Natural killer cell (primary cell): ENCODE results near the gene GALNT11. TPM values are rescaled to one million over a fixed set of nuclear protein-coding genes. Genes with fewer than 3 reads are reported as not detected.
"Not testable (repeated sequence)": the region's sequence is repeated elsewhere in the genome, so short reads cannot be mapped to it uniquely, and the experiment has no call there.

Source experiments
- ATAC-seq, 3 donors: fragments of 150-1000 bp in 2 of 3; fragments of 200-7000 bp in 1 of 3; cut with Tn5 transposase; 1 replicate in 1 of 3; 2 replicates in 2 of 3; pipeline ENCODE4 v1.10.0; 2021; ENCODE audit warnings: mild to moderate bottlenecking in 2 of 3, moderate library complexity in 2 of 3
- DNase-seq, 2 donors: peaks; one replicate each; pipeline versions ENCODE4 v3.0.0 to v3.0.0-alpha.2; 2013 to 2021; ENCODE audit warnings: mixed read lengths in 1 of 2
- H3K27ac ChIP-seq: one replicate; pipeline ENCODE4 v1.5.1; 2013; ENCODE audit warnings: mild to moderate bottlenecking, low read length
- H3K27me3 ChIP-seq: one replicate; pipeline ENCODE4 v1.6.1; 2013; ENCODE audit warnings: low read length; ENCODE audit not compliant: control insufficient read depth, insufficient read depth
- H3K36me3 ChIP-seq: one replicate; pipeline ENCODE4 v1.6.1; 2013; ENCODE audit warnings: low read length; ENCODE audit not compliant: control insufficient read depth, insufficient read depth
- H3K4me1 ChIP-seq: one replicate; pipeline ENCODE4 v1.6.1; 2013; ENCODE audit warnings: low read length; ENCODE audit not compliant: control insufficient read depth, insufficient read depth
- H3K4me3 ChIP-seq: one replicate; pipeline ENCODE4 v1.5.1; 2013; ENCODE audit warnings: low read length
- H3K9me3 ChIP-seq: one replicate; pipeline ENCODE4 v1.6.1; 2013; ENCODE audit warnings: low read length; ENCODE audit not compliant: control insufficient read depth, insufficient read depth
- H3K27ac Mint-ChIP-seq, 2 donors: one replicate each; pipeline ENCODE4 v1.8.0; 2022; ENCODE audit warnings: mild to moderate bottlenecking in 2 of 2, mixed read lengths in 2 of 2, moderate library complexity in 1 of 2
- H3K27me3 Mint-ChIP-seq, 2 donors: one replicate each; pipeline ENCODE4 v1.8.0; 2022; ENCODE audit warnings: low read depth in 2 of 2, mixed read lengths in 2 of 2
- H3K36me3 Mint-ChIP-seq: one replicate; pipeline ENCODE4 v1.8.0; 2022; ENCODE audit warnings: mixed read lengths
- H3K4me1 Mint-ChIP-seq, 2 donors: one replicate each; pipeline ENCODE4 v1.8.0; 2022; ENCODE audit warnings: mixed read lengths in 2 of 2
- H3K4me3 Mint-ChIP-seq: one replicate; pipeline ENCODE4 v1.8.0; 2022; ENCODE audit warnings: mild to moderate bottlenecking, moderate library complexity, mixed read lengths
- H3K9me3 Mint-ChIP-seq, 2 donors: one replicate each; pipeline ENCODE4 v1.8.0; 2022; ENCODE audit warnings: mixed read lengths in 2 of 2
- CTCF ChIP-seq: fragments of 200-600 bp; IDR thresholded peaks from one replicate; pipeline ENCODE4 v1.8.0; 2022; ENCODE audit warnings: antibody characterized with exemption
- WGBS: methylation state at CpG from one replicate; pipeline ENCODE4 v1.1.7; 2013; ENCODE audit warnings: missing lambda C conversion rate; ENCODE audit not compliant: insufficient coverage; 5-methylcytosine and 5-hydroxymethylcytosine counted together
- intact Hi-C: fragments of 100-400 bp; cut with micrococcal nuclease; formaldehyde crosslinking; loops from one replicate; pipeline ENCODE4 v1.14.2; 2022
- total RNA-seq, 4 donors: library from RNA; stranded (reverse); fragments of 120-200 nt in 1 of 4; gene quantifications; one replicate each; pipeline versions ENCODE4 v1.2.3 to v1.2.4, GENCODE V29; 2013 to 2022

The GALNT11 gene
- total RNA-seq, 3 donors from 2014 or later (not counting 1 experiment from before 2014, with no cell fraction given), result 31.7 to 50.2 (median 44.0) TPM

DNA sequence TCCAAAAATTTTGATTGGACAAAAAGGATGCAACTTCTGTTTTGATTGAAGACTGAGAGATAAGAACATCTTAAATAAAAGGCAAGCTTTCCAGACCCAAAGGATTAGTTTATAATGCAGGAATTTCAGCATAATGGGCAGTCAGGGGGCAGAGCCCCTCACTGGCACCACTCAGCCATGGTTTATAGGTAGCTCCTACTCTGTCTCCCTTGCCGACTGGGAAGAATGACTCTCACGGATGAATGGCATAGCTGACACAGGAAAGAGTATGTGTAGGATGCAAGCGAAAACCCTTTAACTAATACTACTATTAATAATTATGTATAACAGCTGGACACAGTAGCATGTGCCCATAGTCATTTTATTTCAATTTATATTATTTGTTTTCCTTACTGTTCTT is 53.3 kb downstream of the GALNT11 start:
- no peaks in the 10 kb centered on the region for H3K9me3 ChIP-seq
- no peaks in the 10 kb centered on the region for H3K27me3 ChIP-seq
- no peak overlapping the region for H3K27ac ChIP-seq
- peaks cover 48 to 52% of the 10 kb centered on the region in 2 donors for H3K4me1 Mint-ChIP-seq
- intact Hi-C loops, result no loop called here
- no peak overlapping the region for H3K27ac Mint-ChIP-seq
- H3K36me3 Mint-ChIP-seq, result no peaks in the 10 kb centered on the region
- no peak overlapping the region for H3K4me3 ChIP-seq
- ATAC-seq, result no peak
- H3K4me3 Mint-ChIP-seq, result no peak overlapping the region
- H3K36me3 ChIP-seq, result no peaks in the 10 kb centered on the region
- no peaks in the 10 kb centered on the region for H3K27me3 Mint-ChIP-seq
- peaks cover 3% of the 10 kb centered on the region for H3K4me1 ChIP-seq
- WGBS, result 100% methylated on average over 1 of the region's 3 CpGs
- DNase-seq, result no peak
- H3K9me3 Mint-ChIP-seq, result no peaks in the 10 kb centered on the region
- no peak for TF ChIP-seq CTCF

- Histone ChIP-seq H3K36me3 (no peaks in the 10 kb centered on the region), H3K4me3 (no peak overlapping the region), H3K9me3 (no peaks in the 10 kb centered on the region), H3K4me1 (peaks cover 3% of the 10 kb centered on the region), H3K27ac (no peak overlapping the region), H3K27me3 (no peaks in the 10 kb centered on the region)
- WGBS, result 93% methylated on average over 3 of the region's 4 CpGs
- Mint-ChIP-seq H3K4me1 (peaks cover 45 to 52% of the 10 kb centered on the region in 2 donors), H3K4me3 (no peak overlapping the region), H3K9me3 (no peaks in the 10 kb centered on the region), H3K27ac (no peak overlapping the region), H3K27me3 (no peaks in the 10 kb centered on the region), H3K36me3 (no peaks in the 10 kb centered on the region)
- no peak for TF ChIP-seq CTCF
- ATAC-seq (no peak), DNase-seq (no peak)
- intact Hi-C loops, result no loop called here
These were observed 55.6 kb downstream of the GALNT11 start for GRCh38 chr7:152081088-152081487.

DNA sequence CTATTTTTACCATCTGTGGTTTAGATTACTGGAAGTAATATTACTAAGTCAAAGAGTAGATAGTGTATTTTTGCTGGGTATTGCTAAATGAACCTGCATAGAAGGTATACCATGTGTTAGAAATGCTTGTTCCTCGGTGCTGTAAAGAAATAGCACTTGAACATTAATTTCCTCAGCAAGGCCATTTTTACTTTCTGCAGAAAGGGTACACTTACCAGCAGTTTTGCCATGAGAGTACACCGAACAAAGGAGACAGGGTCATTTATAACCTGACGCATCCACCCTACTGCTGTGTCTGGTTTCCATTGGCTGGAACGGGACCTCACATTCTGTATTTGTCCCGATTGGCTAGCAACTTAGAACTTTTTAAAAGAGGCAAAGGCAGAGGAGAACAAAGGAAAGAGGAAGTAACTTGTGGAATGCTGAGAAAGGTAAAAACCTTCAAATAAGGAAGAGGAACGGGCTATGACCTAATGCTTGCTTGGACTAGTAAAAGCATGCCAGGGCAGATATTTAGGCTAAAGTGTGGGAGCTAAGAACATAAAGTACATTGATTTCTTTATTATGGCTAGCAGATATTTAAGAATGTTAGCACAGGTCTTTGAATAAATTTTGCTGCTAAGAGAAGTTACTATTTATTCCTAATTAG is 56.7 kb downstream of the GALNT11 start:
- not testable (repeated sequence) for H3K27ac Mint-ChIP-seq, H3K27me3 Mint-ChIP-seq, ATAC-seq

DNA sequence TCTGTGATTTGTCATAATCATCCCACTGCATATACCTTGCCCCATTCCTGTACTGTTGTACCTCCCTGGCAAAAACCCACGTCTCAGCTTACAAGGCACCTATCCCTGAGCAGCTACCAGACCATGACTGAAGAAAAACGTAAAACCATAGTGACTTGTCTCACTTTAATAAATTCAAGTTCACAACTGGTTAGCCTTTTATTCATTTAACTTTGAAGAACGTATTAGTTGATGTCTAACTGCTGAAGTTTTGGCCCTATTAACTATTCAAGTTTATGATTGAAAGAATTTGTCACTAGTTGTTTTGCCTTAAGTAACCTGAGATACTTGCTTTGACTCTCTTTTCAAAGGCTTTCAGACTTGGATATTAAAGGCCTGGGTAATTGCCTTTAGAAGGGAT is 59.7 kb downstream of the GALNT11 start:
- Mint-ChIP-seq H3K9me3 (peaks cover 0 to 3% of the 10 kb centered on the region in 2 donors), H3K27ac (no peak overlapping the region), H3K4me3 (no peak overlapping the region), H3K27me3 (no peaks in the 10 kb centered on the region), H3K4me1 (peaks cover 22 to 36% of the 10 kb centered on the region in 2 donors), H3K36me3 (no peaks in the 10 kb centered on the region)
- no peak for DNase-seq
- Histone ChIP-seq H3K4me1 (no peaks in the 10 kb centered on the region), H3K27me3 (no peaks in the 10 kb centered on the region), H3K9me3 (peaks cover 11% of the 10 kb centered on the region), H3K36me3 (no peaks in the 10 kb centered on the region), H3K4me3 (no peak overlapping the region), H3K27ac (no peak overlapping the region)
- ATAC-seq, result no peak
- 97% methylated on average over 3 of the region's 3 CpGs for WGBS
- no peak for TF ChIP-seq CTCF
- intact Hi-C loops, result no loop called here

More for the DNA sequence above, 56.7 kb downstream of the GALNT11 start:
- H3K27ac ChIP-seq, H3K4me1 ChIP-seq, H3K36me3 ChIP-seq, H3K9me3 Mint-ChIP-seq, H3K9me3 ChIP-seq, H3K4me3 Mint-ChIP-seq, H3K27me3 ChIP-seq, intact Hi-C loops, H3K36me3 Mint-ChIP-seq, H3K4me3 ChIP-seq, DNase-seq: not testable (repeated sequence)
- WGBS, result 87% methylated on average over 2 of the region's 6 CpGs
- H3K4me1 Mint-ChIP-seq, result peaks cover 39 to 50% of the 10 kb centered on the region in 2 donors
